ENCODE data around the gene EHD1. TPM values are rescaled to one million over a fixed set of nuclear protein-coding genes. Genes with fewer than 3 reads are reported as not detected.

The EHD1 gene
- total and polyA plus RNA-seq, 9 of the 15 experiments (the other 6 are each of a cell fraction or from before 2014, with no cell fraction given), result 0.46 to 65.0 (median 16.4) TPM

- peak in 1 of 3 experiments; percentile 57; a peak in 2 of 6 replicates for TF ChIP-seq ZBTB11 (CRISPR knock-in tag; IDR thresholded peaks at IDR 0.05)
- no peak for TF ChIP-seq PHF8 (IDR thresholded peaks at IDR 0.05; ENCODE audit: borderline replicate concordance, low read length)
- no peak for TF ChIP-seq ZBTB26 (CRISPR knock-in tag; IDR thresholded peaks at IDR 0.05)
- no peak for TF ChIP-seq E2F1 (CRISPR knock-in tag; IDR thresholded peaks at IDR 0.05)
- TF ChIP-seq ZNF586 (CRISPR knock-in tag; conservative IDR thresholded peaks at IDR 0.05), result no peak
- TF ChIP-seq PRPF4 (IDR thresholded peaks at IDR 0.05; ENCODE audit: insufficient read depth, low read depth, low read length, poor library complexity, severe bottlenecking), result no peak
- TF ChIP-seq FOXK1 (CRISPR knock-in tag; IDR thresholded peaks at IDR 0.05; ENCODE audit: borderline replicate concordance), result no peak
- TF ChIP-seq ZNF143 (CRISPR knock-in tag; IDR thresholded peaks at IDR 0.05), result no peak
- TF ChIP-seq ZNF449 (CRISPR knock-in tag; IDR thresholded peaks at IDR 0.05), result no peak
- no peak for TF ChIP-seq ZNF589 (CRISPR knock-in tag; IDR thresholded peaks at IDR 0.05; ENCODE audit: low read depth)
- TF ChIP-seq ZNF253 (CRISPR knock-in tag; conservative IDR thresholded peaks at IDR 0.05), result no peak
- TF ChIP-seq PPARD (CRISPR knock-in tag; IDR thresholded peaks at IDR 0.05), result no peak
- TF ChIP-seq HMG20A (CRISPR knock-in tag; conservative IDR thresholded peaks at IDR 0.05), result no peak
- TF ChIP-seq ZNF707 (CRISPR knock-in tag; conservative IDR thresholded peaks at IDR 0.05), result no peak
- no peak for TF ChIP-seq MYC (IDR thresholded peaks at IDR 0.05; ENCODE audit: low read depth, low read length)
- TF ChIP-seq MYC (CRISPR knock-in tag; IDR thresholded peaks at IDR 0.05; ENCODE audit: borderline replicate concordance, low read depth), result no peak
- 0 out of 4 replicates have a peak, but pooled peaks of 1 of the 2 experiments have one; percentile 18 for TF ChIP-seq HDAC1 (IDR thresholded peaks at IDR 0.05)
- TF ChIP-seq POLR2AphosphoS5 (IDR thresholded peaks at IDR 0.05; ENCODE audit: control insufficient read depth, insufficient read depth, low read depth, low read length), result peak; percentile 42; the same call in 1 of the 2 replicates
- TF ChIP-seq NR2F6 (CRISPR knock-in tag; IDR thresholded peaks at IDR 0.05), result no peak
Observed at GRCh38 chr11:64870176-64870892, 8.1 kb downstream of the EHD1 start (continued).

Measured in K562 (cell line).